Measurements from ENCODE around the gene OR4F6. TPM values are rescaled to one million over a fixed set of nuclear protein-coding genes. Genes with fewer than 3 reads are reported as not detected.

Gene OR4F6
- total RNA-seq, 1 donor from 2014 or later, result not detected

DNA sequence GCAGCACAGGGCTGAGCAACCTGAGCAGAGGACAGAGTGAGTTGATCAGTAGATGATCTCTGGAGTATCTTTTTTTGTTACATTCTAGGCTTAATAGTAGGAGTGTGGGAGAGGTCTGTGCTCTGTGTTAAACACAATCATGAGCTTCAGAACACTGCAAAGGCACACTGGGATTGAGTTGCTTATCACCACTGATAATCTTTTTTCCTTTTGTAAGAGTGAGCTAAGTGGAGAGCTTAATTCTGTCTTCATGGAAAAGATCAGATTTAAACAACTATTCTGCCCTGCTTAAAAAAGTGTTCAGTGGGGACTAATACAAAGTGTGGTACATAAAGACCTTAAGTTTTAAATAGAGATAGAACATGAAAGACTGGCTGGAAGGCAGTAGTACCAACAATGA lies 1.1 kb downstream of the OR4F6 start:
- DNase-seq (ENCODE audit: low read depth in 2 of 2), result no peak

DNA sequence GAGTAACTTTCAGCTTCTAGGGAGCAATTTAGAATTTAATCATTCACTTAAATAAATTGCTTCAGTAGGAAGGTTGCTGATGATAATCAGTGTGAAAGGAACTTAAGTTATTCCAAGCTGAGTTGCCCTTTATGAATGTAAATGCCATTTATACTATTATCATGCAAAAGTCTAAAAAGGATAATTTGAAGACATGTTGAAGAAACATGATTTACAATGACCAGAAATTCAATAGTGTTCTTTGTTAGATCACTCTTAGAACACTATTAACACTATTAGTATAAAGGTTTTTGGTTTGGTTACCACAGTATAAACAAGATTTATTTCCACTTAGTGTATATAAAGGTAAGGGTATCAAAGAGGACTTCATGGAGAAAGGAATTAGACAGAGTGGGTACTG lies 1.6 kb downstream of the OR4F6 start:
- no peak for DNase-seq (ENCODE audit: low read depth in 2 of 2)

DNA sequence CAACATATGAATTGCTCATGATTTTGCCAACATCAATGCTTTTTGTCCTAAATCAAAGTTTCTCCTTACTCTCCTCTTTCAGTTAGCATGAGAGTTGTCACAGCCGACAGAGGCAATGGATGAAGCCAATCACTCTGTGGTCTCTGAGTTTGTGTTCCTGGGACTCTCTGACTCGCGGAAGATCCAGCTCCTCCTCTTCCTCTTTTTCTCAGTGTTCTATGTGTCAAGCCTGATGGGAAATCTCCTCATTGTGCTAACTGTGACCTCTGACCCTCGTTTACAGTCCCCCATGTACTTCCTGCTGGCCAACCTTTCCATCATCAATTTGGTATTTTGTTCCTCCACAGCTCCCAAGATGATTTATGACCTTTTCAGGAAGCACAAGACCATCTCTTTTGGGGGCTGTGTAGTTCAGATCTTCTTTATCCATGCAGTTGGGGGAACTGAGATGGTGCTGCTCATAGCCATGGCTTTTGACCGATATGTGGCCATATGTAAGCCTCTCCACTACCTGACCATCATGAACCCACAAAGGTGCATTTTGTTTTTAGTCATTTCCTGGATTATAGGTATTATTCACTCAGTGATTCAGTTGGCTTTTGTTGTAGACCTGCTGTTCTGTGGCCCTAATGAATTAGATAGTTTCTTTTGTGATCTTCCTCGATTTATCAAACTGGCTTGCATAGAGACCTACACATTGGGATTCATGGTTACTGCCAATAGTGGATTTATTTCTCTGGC lies 2.5 kb downstream of the OR4F6 start:
- DNase-seq (ENCODE audit: low read depth in 2 of 2), result no peak

DNA sequence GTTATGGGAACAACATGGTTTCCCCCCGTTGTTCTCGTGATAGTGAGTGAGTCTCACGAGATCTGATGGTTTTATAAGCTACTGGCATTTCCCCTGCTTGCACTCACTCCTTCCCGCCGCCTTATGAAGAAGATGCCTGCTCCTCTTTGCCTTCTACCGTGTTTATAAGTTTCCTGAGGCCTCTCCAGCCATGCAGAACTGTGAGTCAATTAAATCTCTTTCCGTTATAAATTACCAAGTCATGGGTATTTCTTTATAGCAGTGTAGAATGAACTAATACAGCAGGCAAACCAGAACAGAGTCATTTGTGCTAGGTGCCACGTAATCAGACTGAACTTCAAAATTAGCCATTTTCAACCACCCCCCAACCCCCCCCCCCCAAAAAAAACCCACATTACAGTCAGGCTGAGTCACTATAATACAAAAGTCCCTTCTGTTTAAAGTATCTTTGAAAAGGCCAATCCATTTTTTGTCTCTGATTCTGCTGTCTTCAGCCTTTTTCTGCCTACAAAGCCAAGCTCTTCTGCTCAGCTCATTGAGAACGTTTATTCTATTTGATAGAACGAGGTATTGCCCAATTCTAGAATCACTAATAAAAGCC lies 4.1 kb downstream of the OR4F6 start:
- no peak for DNase-seq (ENCODE audit: low read depth in 2 of 2)

DNA sequence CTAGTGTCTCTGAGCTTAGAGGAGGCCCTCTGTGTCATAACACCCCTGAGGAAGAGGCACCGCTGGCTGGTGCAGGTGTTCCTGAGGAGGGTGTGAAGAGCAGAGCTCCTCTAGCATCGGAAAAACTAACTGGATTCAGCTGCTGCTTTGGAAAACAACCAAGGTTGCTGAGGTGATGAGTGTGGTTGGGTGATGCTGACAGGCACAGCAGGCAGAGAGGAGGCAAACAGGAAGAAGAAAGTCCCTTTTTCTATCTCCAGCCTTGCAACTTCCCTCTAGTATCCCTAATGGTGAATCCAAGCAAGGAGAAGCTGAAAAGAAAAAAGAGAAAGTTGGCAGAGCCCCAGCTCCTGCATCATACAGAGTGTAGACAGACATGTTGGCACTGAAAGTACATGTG lies 4.9 kb downstream of the OR4F6 start:
- DNase-seq (ENCODE audit: low read depth in 2 of 2), result no peak

DNA sequence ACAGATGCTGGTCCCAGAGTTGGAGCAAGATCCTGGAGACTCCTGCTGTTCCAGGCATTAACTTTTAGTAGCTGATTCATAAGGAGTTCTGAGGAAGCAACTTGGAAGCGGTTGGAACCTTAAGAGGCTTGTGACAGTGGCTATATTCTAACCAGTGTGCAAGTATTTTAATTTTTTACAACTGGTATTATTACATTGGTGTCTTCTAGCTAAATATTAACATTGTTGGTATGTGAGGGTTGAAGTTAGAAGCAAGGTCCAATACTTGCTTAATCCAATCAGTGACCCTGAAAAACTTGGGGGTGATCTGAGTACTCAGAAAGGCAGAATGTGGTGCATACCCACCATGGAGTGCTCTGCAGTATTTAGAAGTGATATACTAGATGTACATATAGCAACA lies 7.1 kb downstream of the OR4F6 start:
- DNase-seq (ENCODE audit: low read depth in 2 of 2), result no peak

DNA sequence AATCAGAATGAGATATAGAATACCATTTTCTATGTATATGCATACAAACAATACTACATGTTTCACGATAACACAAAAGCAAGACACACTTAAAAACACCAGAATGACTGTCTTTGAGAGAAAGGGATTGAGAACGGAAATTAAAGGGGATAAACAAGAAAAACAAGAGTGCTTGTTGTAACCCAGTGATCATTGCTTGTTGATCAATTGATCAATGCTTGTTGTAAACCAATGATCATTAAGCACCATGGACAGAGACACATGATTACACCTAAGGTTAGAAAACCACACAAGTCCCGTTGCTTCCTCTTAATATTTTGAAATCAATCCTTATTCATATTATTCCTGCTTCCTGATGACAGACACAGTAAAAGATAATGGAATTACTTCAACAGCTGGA lies 7.6 kb downstream of the OR4F6 start:
- peak in 1 of 2 donors; percentile 8 for DNase-seq (ENCODE audit: low read depth in 2 of 2)

DNA sequence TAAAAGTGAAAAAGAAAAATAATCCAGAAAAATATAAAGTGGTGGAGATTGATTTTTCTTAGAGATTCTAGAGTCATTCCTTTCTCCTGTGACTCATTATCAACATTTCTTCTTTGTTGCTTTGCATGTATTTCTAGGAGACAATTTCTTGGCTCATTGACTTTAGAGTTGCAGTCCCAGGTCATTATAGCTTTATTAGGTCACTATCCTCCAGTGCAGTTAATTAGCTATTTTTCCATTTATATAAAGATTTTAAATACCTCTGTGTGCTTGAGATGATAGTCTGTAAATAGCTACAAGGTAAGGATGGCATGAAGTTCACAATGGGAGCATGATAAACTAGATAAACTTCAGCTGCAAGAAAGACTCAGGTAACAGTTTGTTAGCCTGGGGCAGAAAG lies 8.6 kb downstream of the OR4F6 start, which contains the start of gene OR4F15:
OR4F15 (plus strand) TSS at position 301 of the 400 bp plus-strand sequence. CDS start 5,985 bp downstream, outside the sequence.
- DNase-seq (ENCODE audit: low read depth in 2 of 2), result no peak

DNA sequence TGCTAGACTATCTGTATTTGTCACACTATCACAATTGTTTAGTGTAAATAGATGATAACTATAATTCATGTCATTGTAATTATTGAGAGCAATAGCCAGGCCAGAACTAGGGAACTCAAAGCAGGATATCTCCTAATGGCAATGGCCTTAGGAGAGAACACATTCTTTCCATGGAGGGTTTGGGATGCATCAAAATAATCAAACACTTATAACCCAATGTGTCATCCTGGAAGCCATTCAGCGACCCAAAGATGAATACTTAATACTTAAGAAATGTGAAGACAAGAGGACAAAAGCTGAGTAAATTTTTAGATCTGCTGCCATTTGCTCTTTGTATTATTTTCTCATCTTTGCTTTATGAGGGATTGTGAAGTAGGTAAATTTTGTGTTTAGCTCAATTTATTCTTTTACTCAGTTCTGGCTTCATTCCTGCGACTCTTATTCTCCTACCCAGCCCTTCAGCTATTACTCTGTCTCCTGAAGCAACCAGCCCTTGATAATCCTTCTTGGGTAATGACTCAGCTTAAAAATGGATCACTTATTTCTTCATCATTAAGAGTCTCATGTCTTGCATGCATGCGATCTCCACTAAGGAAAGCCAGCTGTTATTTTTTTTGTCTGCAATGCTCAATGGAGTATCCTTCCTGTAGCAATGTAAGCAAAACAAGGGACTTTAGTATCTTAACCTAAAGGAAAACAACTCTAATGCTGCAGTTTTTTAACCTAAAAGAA lies 10.7 kb downstream of the OR4F6 start:
- DNase-seq (ENCODE audit: low read depth in 2 of 2), result no peak

DNA sequence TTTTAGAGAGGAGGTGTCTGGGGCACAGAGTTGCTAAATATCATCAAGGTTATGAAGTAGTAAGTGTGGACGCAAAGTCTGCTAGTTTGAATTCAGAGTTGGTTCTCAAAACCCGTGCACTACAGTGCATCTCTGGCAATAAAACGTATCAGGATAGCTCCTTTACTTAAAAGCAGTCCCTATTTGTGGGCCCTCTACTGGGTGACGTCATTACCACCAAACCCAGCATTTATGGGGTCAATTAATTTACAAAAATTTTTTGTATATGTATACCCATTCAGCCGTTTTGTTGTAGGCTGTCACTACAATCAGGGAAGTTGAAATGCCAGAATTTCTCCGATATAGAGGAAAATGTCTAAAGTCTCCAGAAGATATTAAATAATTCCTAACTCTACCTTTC lies 17.5 kb downstream of the OR4F6 start:
- DNase-seq (ENCODE audit: low read depth in 2 of 2), result no peak

DNA sequence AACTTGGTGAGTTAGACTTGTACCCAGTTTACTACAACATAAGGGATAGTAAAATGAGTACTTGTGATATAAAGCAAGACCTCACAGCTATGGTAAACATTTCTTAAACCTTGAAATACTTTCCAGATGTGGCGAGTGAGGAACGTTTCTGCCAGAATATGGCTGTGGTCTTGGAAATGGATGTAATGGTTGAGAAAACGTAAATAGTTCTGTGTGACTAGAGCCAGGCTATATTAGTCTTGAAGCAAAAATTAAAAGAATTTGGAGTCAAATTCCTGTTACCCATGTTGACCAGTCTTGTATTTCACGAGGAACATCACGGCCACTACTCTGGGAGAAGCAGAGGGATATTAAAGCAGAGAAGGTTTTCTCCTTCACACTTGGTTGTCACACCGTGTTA lies 23.9 kb downstream of the OR4F6 start:
- DNase-seq (ENCODE audit: low read depth in 2 of 2), result no peak

DNA sequence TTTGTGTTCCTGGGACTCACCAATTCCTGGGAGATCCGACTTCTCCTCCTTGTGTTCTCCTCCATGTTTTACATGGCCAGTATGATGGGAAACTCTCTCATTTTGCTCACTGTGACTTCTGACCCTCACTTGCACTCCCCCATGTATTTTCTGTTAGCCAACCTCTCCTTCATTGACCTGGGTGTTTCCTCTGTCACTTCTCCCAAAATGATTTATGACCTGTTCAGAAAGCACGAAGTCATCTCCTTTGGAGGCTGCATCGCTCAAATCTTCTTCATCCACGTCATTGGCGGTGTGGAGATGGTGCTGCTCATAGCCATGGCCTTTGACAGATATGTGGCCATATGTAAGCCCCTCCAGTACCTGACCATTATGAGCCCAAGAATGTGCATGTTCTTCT lies 25.5 kb downstream of the OR4F6 start:
- no peak for DNase-seq (ENCODE audit: low read depth in 2 of 2)

DNA sequence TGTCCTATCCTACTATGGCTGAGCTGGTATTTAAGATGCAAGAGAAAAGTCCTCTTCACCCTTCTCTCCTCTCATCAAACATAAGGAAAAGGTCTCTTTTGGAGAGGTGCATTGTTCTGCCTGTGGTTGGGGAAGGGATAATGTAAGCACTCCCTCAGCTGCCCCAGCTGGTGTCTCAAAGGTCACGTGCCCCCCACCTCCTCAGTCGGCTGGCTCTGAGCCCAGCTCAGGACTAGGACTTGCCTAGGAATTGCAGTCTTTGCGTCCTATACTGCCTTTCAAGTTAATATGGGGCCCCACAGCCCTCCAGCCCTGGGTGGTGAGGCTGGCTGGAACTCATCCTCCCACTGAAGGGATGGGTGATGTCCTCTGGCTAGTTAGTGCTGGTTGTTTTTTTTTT lies 38.3 kb downstream of the OR4F6 start:
- no peak for DNase-seq (ENCODE audit: low read depth in 2 of 2)

DNA sequence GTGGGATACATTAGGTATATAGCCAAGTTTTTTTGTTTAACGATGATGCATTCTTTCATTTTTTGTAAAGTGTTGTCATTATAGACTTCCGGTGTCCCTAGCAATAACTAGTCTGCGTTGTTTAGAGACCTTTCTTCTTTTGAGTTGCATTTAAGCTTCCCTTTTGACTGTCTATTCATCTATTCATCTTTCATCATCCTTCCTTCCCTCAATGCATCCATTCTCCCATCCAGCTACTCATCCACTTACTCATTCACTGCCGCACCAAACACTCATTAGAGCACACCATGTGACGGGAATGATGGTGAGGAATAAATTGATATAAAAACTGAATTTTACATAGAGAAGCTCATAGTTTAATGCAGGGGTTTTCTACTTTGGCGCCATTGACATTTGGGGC lies 41.6 kb downstream of the OR4F6 start:
- DNase-seq (ENCODE audit: low read depth in 2 of 2), result no peak

DNA sequence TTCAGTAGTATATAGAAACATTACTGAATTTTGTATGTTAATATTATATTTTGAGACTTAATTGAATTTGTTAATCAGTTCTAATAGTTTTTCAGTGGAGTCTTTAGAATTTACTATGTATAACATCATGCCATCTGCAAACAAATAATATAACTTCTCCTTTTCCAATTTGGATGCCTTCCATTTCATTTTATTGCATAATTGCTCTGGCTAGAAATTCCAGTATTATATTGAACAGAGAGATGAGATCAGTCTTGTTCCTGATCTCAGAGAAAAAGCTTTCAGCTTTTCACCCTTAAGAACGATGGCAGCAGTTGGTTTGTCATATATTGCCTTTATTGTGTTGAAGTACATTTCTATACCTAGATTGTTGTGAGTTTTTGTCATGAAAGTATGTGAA lies 49.0 kb downstream of the OR4F6 start:
- no peak for DNase-seq (ENCODE audit: low read depth in 2 of 2)

Other genes starting within 250 kb of the OR4F6 start
- 31.7 and 54.4 TPM in 2 replicates for gene TM2D3, start 151.1 kb upstream of the OR4F6 start, total RNA-seq
- 5.6 and 7.3 TPM in 2 replicates for gene TARS3, start 79.0 kb upstream of the OR4F6 start, total RNA-seq
- not detected in 2 replicates for gene OR4F15, start 8.7 kb downstream of the OR4F6 start, total RNA-seq